K562 (cell line): ENCODE results near the gene DDAH2. TPM values are rescaled to one million over a fixed set of nuclear protein-coding genes. Genes with fewer than 3 reads are reported as not detected.

Experiments used
- ATAC-seq: fragments of 200-7000 bp; cut with Tn5 transposase; 3 replicates; pipeline ENCODE4 v1.9.1; 2020; ENCODE audit warnings: moderate library complexity
- BruUV-seq: library from RNA; stranded (reverse); fragments of 400-500 nt; replicated peaks from 2 replicates; lab custom pipeline; 2021; lab: Mats Ljungman, UMichigan
- CTCF ChIA-PET: fragments of 300-600 bp; formaldehyde crosslinking; extraction: SDS; loops from one replicate; lab custom pipeline; 2021; ENCODE audit warnings: low intra/inter-chr PET ratio; lab: Yijun Ruan, JAX
- POLR2A ChIA-PET: fragments of 300-600, 350-650 bp; sonication (Branson Sonifier 250); formaldehyde crosslinking; extraction: SDS; loops from one replicate; lab custom pipeline; 2021; ENCODE audit warnings: antibody characterized with exemption, inconsistent platforms; lab: Yijun Ruan, JAX
- DNase-seq, 4 experiments: peaks; one replicate each; pipeline versions ENCODE4 v3.0.0 to v3.0.0-alpha.2; 2011 to 2018; ENCODE audit warnings: low spot score in 3 of 4, mixed read lengths in 3 of 4; ENCODE audit errors: extremely low read depth in 1 of 4
- FAIRE-seq: peaks from 2 replicates; lab custom pipeline; 2011; peaks lifted over from hg19 to GRCh38; lab: Jason Lieb, UNC
- H2AFZ ChIP-seq: 2 replicates; pipeline ENCODE4 v1.6.0; 2011; ENCODE audit warnings: low read depth, low read length, control low read depth, inconsistent platforms
- H3K27ac ChIP-seq: fragments of 200-600 bp; 3 replicates; pipeline ENCODE4 v1.8.0; 2011; ENCODE audit warnings: low read depth, mild to moderate bottlenecking, control low read depth, inconsistent platforms, low read length, moderate library complexity, mixed read lengths; ENCODE audit errors: extremely low read depth
- H3K27me3 ChIP-seq, 2 experiments: fragments of 300-600 bp in 1 of 2; 2 replicates in 1 of 2; 3 replicates in 1 of 2; pipeline versions ENCODE4 v1.6.0 to v1.8.0; 2011; ENCODE audit warnings: inconsistent platforms in 2 of 2, low read length in 2 of 2, mild to moderate bottlenecking in 1 of 2, mixed read lengths in 1 of 2, moderate library complexity in 1 of 2; ENCODE audit not compliant: control insufficient read depth in 2 of 2, insufficient read depth in 2 of 2
- H3K36me3 ChIP-seq: fragments of 300-600 bp; 3 replicates; pipeline ENCODE4 v1.8.0; 2011; ENCODE audit warnings: mild to moderate bottlenecking, low read length, inconsistent platforms; ENCODE audit not compliant: control insufficient read depth, insufficient read depth
- H3K4me1 ChIP-seq, 2 experiments: fragments of 200-600 bp in 1 of 2; replicated peaks in 1 of 2; 2 replicates in 1 of 2; 3 replicates in 1 of 2; pipeline versions ENCODE4 v1.5.1 to v1.8.0; 2011; ENCODE audit warnings: inconsistent platforms in 2 of 2, low read length in 2 of 2, mild to moderate bottlenecking in 1 of 2, mixed read lengths in 1 of 2, moderate library complexity in 1 of 2; ENCODE audit not compliant: control insufficient read depth in 2 of 2, insufficient read depth in 2 of 2
- H3K4me2 ChIP-seq: 2 replicates; pipeline ENCODE4 v1.6.1; 2011; ENCODE audit warnings: low read length, control low read depth, inconsistent platforms, mixed read lengths; ENCODE audit not compliant: insufficient read depth
- H3K4me3 ChIP-seq: fragments of 200-600 bp; sonication (generic), shearing (Covaris generic); 2 replicates; pipeline ENCODE4 v1.5.1; 2016; ENCODE audit warnings: control low read depth, inconsistent platforms
- H3K79me2 ChIP-seq: fragments of 200-600 bp; 3 replicates; pipeline ENCODE4 v1.8.0; 2011; ENCODE audit warnings: low read length, inconsistent platforms; ENCODE audit not compliant: control insufficient read depth, insufficient read depth
- H3K9ac ChIP-seq, 2 experiments: 2 replicates each; pipeline versions ENCODE4 v1.6.0 to v1.6.1; 2011; ENCODE audit warnings: low read depth in 2 of 2, low read length in 2 of 2, control low read depth in 1 of 2, inconsistent platforms in 1 of 2, mild to moderate bottlenecking in 1 of 2, mixed read lengths in 1 of 2; ENCODE audit not compliant: insufficient read depth in 1 of 2
- H3K9me1 ChIP-seq: one replicate; pipeline ENCODE4 v1.6.0; 2011; ENCODE audit warnings: inconsistent platforms, mild to moderate bottlenecking, low read length, moderate library complexity; ENCODE audit not compliant: control insufficient read depth, insufficient read depth
- H3K9me3 ChIP-seq: replicated peaks from 2 replicates; pipeline ENCODE4 v1.5.1; 2011; ENCODE audit warnings: low read depth, low read length, inconsistent platforms; ENCODE audit not compliant: control insufficient read depth, insufficient read depth
- H4K20me1 ChIP-seq: replicated peaks from 2 replicates; pipeline ENCODE4 v1.6.1; 2011; ENCODE audit warnings: low read length, inconsistent platforms, mixed read lengths; ENCODE audit not compliant: control insufficient read depth, insufficient read depth
- BDP1 ChIP-seq: IDR thresholded peaks from 3 replicates; pipeline ENCODE4 v1.6.1; 2011; ENCODE audit not compliant: insufficient read length, insufficient read depth
- GATAD2B ChIP-seq: fragments of 450-650 bp; IDR thresholded peaks from 2 replicates; pipeline ENCODE4 v1.6.1; 2017; ENCODE audit warnings: mild to moderate bottlenecking, borderline replicate concordance
- IRF2 ChIP-seq: sonication (generic); formaldehyde crosslinking; IDR thresholded peaks from 2 replicates; pipeline ENCODE4 v1.8.1; 2022; ENCODE audit warnings: mild to moderate bottlenecking, missing genetic modification reagents
- POLR2G ChIP-seq: fragments of 200-400 bp; formaldehyde crosslinking; IDR thresholded peaks from 2 replicates; pipeline ENCODE4 v1.6.1; 2017; ENCODE audit warnings: low read depth, mild to moderate bottlenecking, antibody characterized with exemption, low read length, moderate library complexity
- RUNX1 ChIP-seq: sonication (generic); IDR thresholded peaks from 2 replicates; pipeline ENCODE4 v1.6.1; 2016; ENCODE audit warnings: antibody characterized with exemption, low read depth
- SMAD3 ChIP-seq: fragments of 450-650 bp; formaldehyde crosslinking; conservative IDR thresholded peaks from 2 replicates; pipeline ENCODE4 v1.4.0; 2020; ENCODE audit warnings: mild to moderate bottlenecking
- STAG1 ChIP-seq: sonication (generic); formaldehyde crosslinking; IDR thresholded peaks from 2 replicates; pipeline ENCODE4 v1.5.0; 2020; ENCODE audit warnings: missing genetic modification reagents, borderline replicate concordance
- YY1 ChIP-seq, 3 experiments: IDR thresholded peaks; 2 replicates each; pipeline ENCODE4 v1.6.1; 2011; ENCODE audit warnings: low read length in 2 of 3, mild to moderate bottlenecking in 2 of 3, moderate library complexity in 2 of 3, borderline replicate concordance in 1 of 3, control low read depth in 1 of 3, low read depth in 1 of 3; ENCODE audit not compliant: insufficient read depth in 3 of 3, insufficient replicate concordance in 2 of 3, control insufficient read depth in 1 of 3, insufficient read length in 1 of 3; ENCODE audit errors: extremely low read depth in 1 of 3
- WGBS: fragments of 100-300 bp; shearing (Covaris generic); methylation state at CpG from one replicate; pipeline ENCODE4 v1.1.6; 2016; ENCODE audit warnings: low coverage, mixed read lengths; ENCODE audit not compliant: insufficient coverage; ENCODE audit errors: missing lambda C conversion rate; 5-methylcytosine and 5-hydroxymethylcytosine counted together
- in situ Hi-C: fragments of 300-500 bp; cut with MboI; formaldehyde crosslinking; loops from 4 replicates; pipeline ENCODE4 v1.15.0; 2018; ENCODE audit warnings: inconsistent platforms, mixed read lengths
- intact Hi-C: fragments of 100-400 bp; cut with micrococcal nuclease; formaldehyde crosslinking; loops from 2 replicates; pipeline ENCODE4 v1.14.2; 2022
- polyA plus RNA-seq, 8 experiments: library from polyadenylated mRNA; depleted of rRNA in 4 of 8; stranded (reverse) in 5 of 8; unstranded in 3 of 8; fragments of >200 nt; fragmentation: Nextera tagmentation in 2 of 8; fragmentation: Illumina TruSeq in 1 of 8; extraction: Ambion mirVana in 2 of 8; extraction: Trizol in 1 of 8; gene quantifications; 2 replicates each; pipeline versions ENCODE4 v1.2.1 to v1.2.3, GENCODE V29; 2011 to 2014; ENCODE audit warnings: inconsistent platforms in 1 of 8, missing spikeins in 1 of 8
- total RNA-seq, 7 experiments: library from RNA; depleted of rRNA in 6 of 7; stranded (reverse); fragments of >200 nt in 6 of 7; fragmentation: Illumina TruSeq in 2 of 7; extraction: Trizol in 2 of 7; gene quantifications; 2 replicates each; pipeline versions ENCODE4 v1.2.1 to v1.2.3, GENCODE V29; 2011 to 2021; ENCODE audit warnings: low replicate concordance in 1 of 7
- TF ChIP-seq, protein P1 (sequence below), 2 experiments: fragments of 450-650 bp; formaldehyde crosslinking in 1 of 2; IDR thresholded peaks; 2 replicates each; pipeline versions ENCODE4 v1.4.0 to v1.6.1; 2014 to 2020; ENCODE audit warnings: mild to moderate bottlenecking in 2 of 2, borderline replicate concordance in 1 of 2, low read depth in 1 of 2
- TF ChIP-seq, protein P2 (sequence below): sonication (generic); formaldehyde crosslinking; IDR thresholded peaks from 2 replicates; pipeline ENCODE4 v1.9.0; 2022; ENCODE audit warnings: mild to moderate bottlenecking, missing genetic modification reagents

The DDAH2 gene
- total and polyA plus RNA-seq, 9 of the 15 experiments (the other 6 are each of a cell fraction or from before 2014, with no cell fraction given): 1.8 to 45.4 (median 21.4) TPM

DNA sequence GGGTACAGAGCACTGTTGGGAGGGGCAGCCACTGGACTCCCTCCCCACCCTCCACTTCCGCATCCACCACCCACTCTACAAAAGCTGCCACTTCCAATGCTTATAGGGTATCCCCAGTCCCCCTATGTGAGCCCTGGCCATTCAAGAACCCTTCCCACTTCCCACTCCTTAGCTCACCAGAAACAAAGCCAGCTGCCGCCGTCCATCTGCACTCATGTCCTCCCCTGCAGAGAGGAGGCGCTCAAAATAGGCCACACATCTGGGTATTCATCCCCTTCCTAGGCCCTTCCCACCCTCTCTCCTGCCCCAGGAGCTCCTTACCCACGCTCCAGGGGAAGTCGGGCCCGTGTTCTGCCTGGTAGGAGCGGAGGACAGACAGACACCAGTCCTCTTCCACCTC, 41.8 kb downstream of the DDAH2 start:
- no peak overlapping the region for H3K27ac ChIP-seq
- in situ Hi-C loops (loop anchor here (5.0 kb wide), 1 partner anchor 80 kb away; no protein-coding TSS in a partner anchor), intact Hi-C loops (no loop called here)
- CTCF ChIA-PET: no interaction called here
- H3K4me1 ChIP-seq: peaks cover 62 to 69% of the 10 kb centered on the region in 2 experiments
- H3K9me3 ChIP-seq: no peaks in the 10 kb centered on the region
- 0 out of 2 replicates have a peak overlapping the region, but pooled peaks have one; percentile 33 for H3K4me2 ChIP-seq
- H3K9ac ChIP-seq: peak overlapping the region in 1 of 2 experiments; percentile 78; a peak in 2 of 4 replicates
- H3K27me3 ChIP-seq: no peaks in the 10 kb centered on the region
- H2AFZ ChIP-seq: no peak overlapping the region
- 0 out of 3 replicates have a peak, but pooled peaks have one; percentile 2 for ATAC-seq
- WGBS: 67% methylated on average over 8 of the region's 8 CpGs
- no peaks in the 10 kb centered on the region for H4K20me1 ChIP-seq
- no peak for DNase-seq
- H3K9me1 ChIP-seq: no peaks in the 10 kb centered on the region
- FAIRE-seq: no peak
- peaks cover 69% of the 10 kb centered on the region for H3K36me3 ChIP-seq
- TSS peak; percentile 36 for BruUV-seq
- POLR2A ChIA-PET: interaction anchor here (0.5 to 5.1 kb wide), 13 partner anchors 8 to 151 kb away, joined by 3 to 30 read pairs (median 5); partner anchors contain the start of genes ABHD16A, APOM, CSNK2B and DDAH2
- H3K79me2 ChIP-seq: no peaks in the 10 kb centered on the region; the same call in 2 of the 3 replicates
- no peak overlapping the region for H3K4me3 ChIP-seq
- TF ChIP-seq STAG1 (CRISPR knock-in tag) (0 out of 2 replicates have a peak, but pooled peaks have one; percentile 12), SMAD3 (CRISPR knock-in tag) (no peak), BDP1 (no peak), RUNX1 (peak; percentile 27), POLR2G (0 out of 2 replicates have a peak, but pooled peaks have one; percentile 39), IRF2 (CRISPR knock-in tag) (0 out of 2 replicates have a peak, but pooled peaks have one; percentile 13), GATAD2B (no peak), YY1 (IDR thresholded peaks at IDR 0.05; ENCODE audit: borderline replicate concordance in 1 of 3, control insufficient read depth in 1 of 3, extremely low read depth in 1 of 3, insufficient read depth in 3 of 3, insufficient read length in 1 of 3, insufficient replicate concordance in 2 of 3, low read depth in 1 of 3, low read length in 2 of 3) (peak in 1 of 3 experiments; percentile 25)
- TF ChIP-seq, protein P1, sequence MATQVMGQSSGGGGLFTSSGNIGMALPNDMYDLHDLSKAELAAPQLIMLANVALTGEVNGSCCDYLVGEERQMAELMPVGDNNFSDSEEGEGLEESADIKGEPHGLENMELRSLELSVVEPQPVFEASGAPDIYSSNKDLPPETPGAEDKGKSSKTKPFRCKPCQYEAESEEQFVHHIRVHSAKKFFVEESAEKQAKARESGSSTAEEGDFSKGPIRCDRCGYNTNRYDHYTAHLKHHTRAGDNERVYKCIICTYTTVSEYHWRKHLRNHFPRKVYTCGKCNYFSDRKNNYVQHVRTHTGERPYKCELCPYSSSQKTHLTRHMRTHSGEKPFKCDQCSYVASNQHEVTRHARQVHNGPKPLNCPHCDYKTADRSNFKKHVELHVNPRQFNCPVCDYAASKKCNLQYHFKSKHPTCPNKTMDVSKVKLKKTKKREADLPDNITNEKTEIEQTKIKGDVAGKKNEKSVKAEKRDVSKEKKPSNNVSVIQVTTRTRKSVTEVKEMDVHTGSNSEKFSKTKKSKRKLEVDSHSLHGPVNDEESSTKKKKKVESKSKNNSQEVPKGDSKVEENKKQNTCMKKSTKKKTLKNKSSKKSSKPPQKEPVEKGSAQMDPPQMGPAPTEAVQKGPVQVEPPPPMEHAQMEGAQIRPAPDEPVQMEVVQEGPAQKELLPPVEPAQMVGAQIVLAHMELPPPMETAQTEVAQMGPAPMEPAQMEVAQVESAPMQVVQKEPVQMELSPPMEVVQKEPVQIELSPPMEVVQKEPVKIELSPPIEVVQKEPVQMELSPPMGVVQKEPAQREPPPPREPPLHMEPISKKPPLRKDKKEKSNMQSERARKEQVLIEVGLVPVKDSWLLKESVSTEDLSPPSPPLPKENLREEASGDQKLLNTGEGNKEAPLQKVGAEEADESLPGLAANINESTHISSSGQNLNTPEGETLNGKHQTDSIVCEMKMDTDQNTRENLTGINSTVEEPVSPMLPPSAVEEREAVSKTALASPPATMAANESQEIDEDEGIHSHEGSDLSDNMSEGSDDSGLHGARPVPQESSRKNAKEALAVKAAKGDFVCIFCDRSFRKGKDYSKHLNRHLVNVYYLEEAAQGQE (IDR thresholded peaks at IDR 0.05; ENCODE audit: borderline replicate concordance): no peak
- TF ChIP-seq, protein P1 (CRISPR knock-in tag; IDR thresholded peaks at IDR 0.05; ENCODE audit: low read depth): 0 out of 2 replicates have a peak, but pooled peaks have one; percentile 30
- TF ChIP-seq, protein P2, sequence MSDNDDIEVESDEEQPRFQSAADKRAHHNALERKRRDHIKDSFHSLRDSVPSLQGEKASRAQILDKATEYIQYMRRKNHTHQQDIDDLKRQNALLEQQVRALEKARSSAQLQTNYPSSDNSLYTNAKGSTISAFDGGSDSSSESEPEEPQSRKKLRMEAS (CRISPR knock-in tag): 0 out of 2 replicates have a peak, but pooled peaks have one; percentile 17
